Neural cell (in vitro differentiated cells): Measurements from ENCODE around the gene AMH. TPM values are rescaled to one million over a fixed set of nuclear protein-coding genes. Genes with fewer than 3 reads are reported as not detected.

Experiments used
- H2AFZ ChIP-seq: fragments of 200-600, 300-800 bp; sonication (generic), shearing (Covaris generic); 2 replicates; pipeline ENCODE4 v1.6.0; 2014; ENCODE audit warnings: low read depth, mild to moderate bottlenecking, antibody characterized with exemption, low read length, moderate library complexity
- H3F3A ChIP-seq: fragments of 200-600 bp; shearing (Covaris generic); 2 replicates; pipeline ENCODE4 v1.6.1; 2016; ENCODE audit warnings: mild to moderate bottlenecking, moderate library complexity, mixed read lengths, antibody characterized with exemption, low read length; ENCODE audit not compliant: insufficient read depth, poor library complexity, severe bottlenecking
- H3K27ac ChIP-seq: fragments of 200-600, 300-800 bp; sonication (generic), shearing (Covaris generic); 2 replicates; pipeline ENCODE4 v1.5.1; 2014; ENCODE audit warnings: mild to moderate bottlenecking, low read length, moderate library complexity
- H3K27me3 ChIP-seq: fragments of 300-800, 200-600 bp; sonication (generic), shearing (Covaris generic); 2 replicates; pipeline ENCODE4 v1.6.0; 2014; ENCODE audit warnings: mild to moderate bottlenecking, low read depth, low read length, moderate library complexity; ENCODE audit not compliant: insufficient read depth
- H3K36me3 ChIP-seq: fragments of 300-800, 200-600 bp; sonication (generic), shearing (Covaris generic); 2 replicates; pipeline ENCODE4 v1.5.1; 2014; ENCODE audit warnings: mild to moderate bottlenecking, antibody characterized with exemption, low read length, moderate library complexity; ENCODE audit not compliant: insufficient read depth
- H3K4me2 ChIP-seq: fragments of 300-800, 200-600 bp; sonication (generic), shearing (Covaris generic); 2 replicates; pipeline ENCODE4 v1.6.0; 2014; ENCODE audit warnings: mild to moderate bottlenecking, low read length
- H3K4me3 ChIP-seq: fragments of 300-800, 200-600 bp; sonication (generic), shearing (Covaris generic); 2 replicates; pipeline ENCODE4 v1.5.1; 2014; ENCODE audit warnings: mild to moderate bottlenecking, low read length, moderate library complexity
- H3K79me2 ChIP-seq: fragments of 200-600 bp; shearing (Covaris generic); replicated peaks from 2 replicates; pipeline ENCODE4 v1.6.0; 2014; ENCODE audit warnings: mild to moderate bottlenecking, low read length, moderate library complexity; ENCODE audit not compliant: insufficient read depth
- H3K9ac ChIP-seq: fragments of 300-800, 200-600 bp; sonication (generic), shearing (Covaris generic); 2 replicates; pipeline ENCODE4 v1.6.1; 2016; ENCODE audit warnings: mild to moderate bottlenecking, low read length, mixed read lengths
- H3K9me2 ChIP-seq: fragments of 200-600 bp; shearing (Covaris generic); 2 replicates; pipeline ENCODE4 v1.6.1; 2016; ENCODE audit warnings: mild to moderate bottlenecking, low read length, mixed read lengths; ENCODE audit not compliant: insufficient read depth
- H3K9me3 ChIP-seq: fragments of 200-600, 300-800 bp; sonication (generic), shearing (Covaris generic); 2 replicates; pipeline ENCODE4 v1.6.1; 2016; ENCODE audit warnings: mild to moderate bottlenecking, mixed run types, low read length, moderate library complexity, mixed read lengths
- H4K20me1 ChIP-seq: fragments of 200-600 bp; shearing (Covaris generic); 2 replicates; pipeline ENCODE4 v1.6.1; 2016; ENCODE audit warnings: mild to moderate bottlenecking, mixed run types; ENCODE audit not compliant: insufficient read depth
- CTCF ChIP-seq: fragments of 450-650 bp; IDR thresholded peaks from 2 replicates; pipeline ENCODE4 v1.5.1; 2014; ENCODE audit warnings: antibody characterized with exemption, mild to moderate bottlenecking, moderate library complexity; ENCODE audit not compliant: poor library complexity, severe bottlenecking
- EP300 ChIP-seq: fragments of 450-650 bp; conservative IDR thresholded peaks from 2 replicates; pipeline ENCODE4 v1.6.1; 2014; ENCODE audit warnings: antibody characterized with exemption, mild to moderate bottlenecking, moderate library complexity; ENCODE audit not compliant: poor library complexity, severe bottlenecking
- EZH2 ChIP-seq: fragments of 200-600, 300-800 bp; shearing (Covaris generic), sonication (generic); IDR thresholded peaks from 2 replicates; pipeline ENCODE4 v1.6.1; 2014; ENCODE audit warnings: antibody characterized with exemption, low read length, borderline replicate concordance, mild to moderate bottlenecking; ENCODE audit not compliant: insufficient read depth, poor library complexity, severe bottlenecking
- MXI1 ChIP-seq: fragments of 450-650 bp; conservative IDR thresholded peaks from 2 replicates; pipeline ENCODE4 v1.6.1; 2014; ENCODE audit warnings: antibody characterized with exemption, mild to moderate bottlenecking; ENCODE audit not compliant: poor library complexity, severe bottlenecking
- POLR2AphosphoS5 ChIP-seq: IDR thresholded peaks from 2 replicates; pipeline ENCODE4 v1.6.1; 2012
- RAD21 ChIP-seq: fragments of 450-650 bp; conservative IDR thresholded peaks from 2 replicates; pipeline ENCODE4 v1.6.1; 2014; ENCODE audit warnings: antibody characterized with exemption, mild to moderate bottlenecking, moderate library complexity
- REST ChIP-seq: IDR thresholded peaks from 2 replicates; pipeline ENCODE4 v1.6.1; 2012; ENCODE audit warnings: borderline replicate concordance
- SMC3 ChIP-seq: fragments of 450-650 bp; conservative IDR thresholded peaks from 2 replicates; pipeline ENCODE4 v1.6.1; 2014; ENCODE audit warnings: antibody characterized with exemption, mild to moderate bottlenecking, moderate library complexity; ENCODE audit not compliant: poor library complexity
- TAF1 ChIP-seq: IDR thresholded peaks from 2 replicates; pipeline ENCODE4 v1.6.1; 2012; ENCODE audit warnings: low read depth
- polyA plus RNA-seq: library from polyadenylated mRNA; depleted of rRNA; stranded (reverse); fragments of >200 nt; gene quantifications from 2 replicates; pipeline ENCODE4 v1.2.3, GENCODE V29; 2014

AMH gene
- polyA plus RNA-seq, 1 donor from 2014 or later = 57.5 TPM

- Histone ChIP-seq H3F3A (no peaks in the 10 kb centered on the region), H3K4me2 (no peak overlapping the region), H3K9ac (no peak overlapping the region), H2AFZ (no peak overlapping the region), H3K27ac (no peak overlapping the region), H3K9me3 (no peaks in the 10 kb centered on the region), H3K79me2 (no peaks in the 10 kb centered on the region), H3K9me2 (no peaks in the 10 kb centered on the region), H4K20me1 (no peaks in the 10 kb centered on the region), H3K36me3 (no peaks in the 10 kb centered on the region), H3K27me3 (no peaks in the 10 kb centered on the region), H3K4me3 (no peak overlapping the region)
- TF ChIP-seq POLR2AphosphoS5 = no peak
- TF ChIP-seq MXI1 = no peak
- TF ChIP-seq CTCF = no peak
- TF ChIP-seq SMC3 = no peak
- TF ChIP-seq REST = no peak
- no peak for TF ChIP-seq RAD21
- no peak for TF ChIP-seq EP300
- no peak for TF ChIP-seq TAF1
- no peak for TF ChIP-seq EZH2
Observed at GRCh38 chr19:2225415-2226050, 23.6 kb upstream of the AMH start.

GRCh38 chr19:2226051-2226839 is 22.9 kb upstream of the AMH start:
- no peak overlapping the region for H2AFZ ChIP-seq
- no peaks in the 10 kb centered on the region for H3K79me2 ChIP-seq
- no peaks in the 10 kb centered on the region for H4K20me1 ChIP-seq
- TF ChIP-seq REST = no peak
- TF ChIP-seq POLR2AphosphoS5 = no peak
- TF ChIP-seq CTCF = no peak
- TF ChIP-seq RAD21 = no peak
- TF ChIP-seq TAF1 = no peak
- no peak for TF ChIP-seq EP300
- TF ChIP-seq MXI1 = no peak
- TF ChIP-seq EZH2 = no peak
- TF ChIP-seq SMC3 = no peak
- no peaks in the 10 kb centered on the region for H3K27me3 ChIP-seq
- no peak overlapping the region for H3K9ac ChIP-seq
- H3K9me3 ChIP-seq = no peaks in the 10 kb centered on the region
- no peaks in the 10 kb centered on the region for H3K9me2 ChIP-seq
- no peak overlapping the region for H3K27ac ChIP-seq
- H3K4me2 ChIP-seq = no peak overlapping the region
- no peaks in the 10 kb centered on the region for H3K36me3 ChIP-seq
- H3F3A ChIP-seq = no peaks in the 10 kb centered on the region
- no peak overlapping the region for H3K4me3 ChIP-seq
